Natural killer cell (primary cell): ENCODE results near the gene PRRX2. TPM values are rescaled to one million over a fixed set of nuclear protein-coding genes. Genes with fewer than 3 reads are reported as not detected.

Source experiments
- ATAC-seq, 3 donors: fragments of 150-1000 bp in 2 of 3; fragments of 200-7000 bp in 1 of 3; cut with Tn5 transposase; 1 replicate in 1 of 3; 2 replicates in 2 of 3; pipeline ENCODE4 v1.10.0; 2021; ENCODE audit warnings: mild to moderate bottlenecking in 2 of 3, moderate library complexity in 2 of 3
- DNase-seq, 2 donors: peaks; one replicate each; pipeline versions ENCODE4 v3.0.0 to v3.0.0-alpha.2; 2013 to 2021; ENCODE audit warnings: mixed read lengths in 1 of 2
- H3K27ac ChIP-seq: one replicate; pipeline ENCODE4 v1.5.1; 2013; ENCODE audit warnings: mild to moderate bottlenecking, low read length
- H3K27me3 ChIP-seq: one replicate; pipeline ENCODE4 v1.6.1; 2013; ENCODE audit warnings: low read length; ENCODE audit not compliant: control insufficient read depth, insufficient read depth
- H3K36me3 ChIP-seq: one replicate; pipeline ENCODE4 v1.6.1; 2013; ENCODE audit warnings: low read length; ENCODE audit not compliant: control insufficient read depth, insufficient read depth
- H3K4me1 ChIP-seq: one replicate; pipeline ENCODE4 v1.6.1; 2013; ENCODE audit warnings: low read length; ENCODE audit not compliant: control insufficient read depth, insufficient read depth
- H3K4me3 ChIP-seq: one replicate; pipeline ENCODE4 v1.5.1; 2013; ENCODE audit warnings: low read length
- H3K9me3 ChIP-seq: one replicate; pipeline ENCODE4 v1.6.1; 2013; ENCODE audit warnings: low read length; ENCODE audit not compliant: control insufficient read depth, insufficient read depth
- H3K27ac Mint-ChIP-seq, 2 donors: one replicate each; pipeline ENCODE4 v1.8.0; 2022; ENCODE audit warnings: mild to moderate bottlenecking in 2 of 2, mixed read lengths in 2 of 2, moderate library complexity in 1 of 2
- H3K27me3 Mint-ChIP-seq, 2 donors: one replicate each; pipeline ENCODE4 v1.8.0; 2022; ENCODE audit warnings: low read depth in 2 of 2, mixed read lengths in 2 of 2
- H3K36me3 Mint-ChIP-seq: one replicate; pipeline ENCODE4 v1.8.0; 2022; ENCODE audit warnings: mixed read lengths
- H3K4me1 Mint-ChIP-seq, 2 donors: one replicate each; pipeline ENCODE4 v1.8.0; 2022; ENCODE audit warnings: mixed read lengths in 2 of 2
- H3K4me3 Mint-ChIP-seq: one replicate; pipeline ENCODE4 v1.8.0; 2022; ENCODE audit warnings: mild to moderate bottlenecking, moderate library complexity, mixed read lengths
- H3K9me3 Mint-ChIP-seq, 2 donors: one replicate each; pipeline ENCODE4 v1.8.0; 2022; ENCODE audit warnings: mixed read lengths in 2 of 2
- CTCF ChIP-seq: fragments of 200-600 bp; IDR thresholded peaks from one replicate; pipeline ENCODE4 v1.8.0; 2022; ENCODE audit warnings: antibody characterized with exemption
- WGBS: methylation state at CpG from one replicate; pipeline ENCODE4 v1.1.7; 2013; ENCODE audit warnings: missing lambda C conversion rate; ENCODE audit not compliant: insufficient coverage; 5-methylcytosine and 5-hydroxymethylcytosine counted together
- intact Hi-C: fragments of 100-400 bp; cut with micrococcal nuclease; formaldehyde crosslinking; loops from one replicate; pipeline ENCODE4 v1.14.2; 2022
- total RNA-seq, 4 donors: library from RNA; stranded (reverse); fragments of 120-200 nt in 1 of 4; gene quantifications; one replicate each; pipeline versions ENCODE4 v1.2.3 to v1.2.4, GENCODE V29; 2013 to 2022

Gene PRRX2
- total RNA-seq, 3 donors from 2014 or later (not counting 1 experiment from before 2014, with no cell fraction given): not detected

DNA sequence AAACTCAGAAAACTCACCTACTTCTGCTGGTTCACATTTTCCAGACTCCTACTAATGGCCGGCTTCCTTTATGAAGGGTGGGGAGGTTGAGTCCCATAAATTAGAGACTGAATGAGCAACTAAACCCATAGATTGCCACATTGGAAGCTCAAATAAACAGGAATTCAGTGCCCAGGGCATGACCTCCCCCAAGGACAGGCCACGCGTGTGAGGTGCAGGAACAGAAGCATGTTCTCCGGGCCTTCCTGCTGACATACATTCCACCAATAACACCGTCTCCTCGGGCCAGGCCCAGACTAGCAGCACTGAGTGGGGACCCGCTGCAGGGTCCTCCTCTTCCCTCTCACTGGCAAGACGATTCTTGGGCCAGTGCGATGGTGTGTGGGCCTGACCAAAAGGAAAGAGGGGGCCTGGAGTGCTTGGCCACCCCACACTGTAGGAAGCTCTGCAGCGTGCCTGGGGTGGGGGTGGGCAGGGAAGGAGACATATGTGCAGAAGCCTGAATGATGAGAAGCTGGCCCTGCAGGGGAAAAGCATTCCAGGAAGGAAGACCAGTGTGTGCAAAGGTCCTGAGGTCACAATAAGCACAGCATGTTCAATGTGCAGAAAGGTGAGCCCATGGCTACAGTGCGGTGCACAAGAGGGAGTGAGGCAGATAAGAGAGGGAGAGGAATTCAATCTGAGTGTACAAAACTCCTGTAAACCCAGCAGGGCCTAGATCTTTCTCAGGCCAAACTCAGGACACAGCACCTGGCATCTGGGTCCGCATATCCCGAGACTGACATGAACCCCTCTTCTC is 75.4 kb downstream of the PRRX2 start:
- no peak overlapping the region for H3K4me3 Mint-ChIP-seq
- H3K4me1 Mint-ChIP-seq: peaks cover 0 to 14% of the 10 kb centered on the region in 2 donors
- no peak for DNase-seq
- Histone ChIP-seq H3K27me3 (peaks cover 3% of the 10 kb centered on the region), H3K4me3 (no peak overlapping the region), H3K9me3 (no peaks in the 10 kb centered on the region), H3K27ac (no peak overlapping the region), H3K36me3 (no peaks in the 10 kb centered on the region), H3K4me1 (peaks cover 15% of the 10 kb centered on the region)
- WGBS: 93% methylated on average over 13 of the region's 13 CpGs
- no peak for TF ChIP-seq CTCF
- H3K36me3 Mint-ChIP-seq: no peaks in the 10 kb centered on the region
- H3K9me3 Mint-ChIP-seq: no peaks in the 10 kb centered on the region
- no peak overlapping the region for H3K27ac Mint-ChIP-seq
- peaks cover 0 to 8% of the 10 kb centered on the region in 2 donors for H3K27me3 Mint-ChIP-seq
- intact Hi-C loops: no loop called here
- no peak for ATAC-seq

DNA sequence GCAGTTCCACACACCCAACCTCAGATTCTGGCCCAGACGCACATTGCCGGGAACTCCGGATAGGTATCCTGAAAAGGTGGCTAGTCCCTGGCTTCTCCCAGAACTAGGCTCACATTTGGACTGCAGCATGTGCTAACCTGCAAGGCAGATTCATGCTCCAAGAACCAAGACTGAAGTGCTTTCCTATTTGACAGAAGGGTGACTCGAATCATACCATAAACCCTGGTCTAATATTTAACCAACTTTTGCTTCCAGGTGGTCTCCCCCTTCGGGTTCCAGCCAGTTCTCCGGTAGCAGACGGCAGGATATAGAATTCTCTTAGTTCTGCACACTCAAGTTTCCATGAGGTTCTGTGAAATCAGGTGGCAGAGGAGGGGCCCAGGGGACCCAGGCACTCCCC is 79.8 kb downstream of the PRRX2 start:
- no peaks in the 10 kb centered on the region for H3K4me1 ChIP-seq
- DNase-seq: no peak
- no peak for ATAC-seq
- no peak for TF ChIP-seq CTCF
- intact Hi-C loops: no loop called here
- H3K9me3 ChIP-seq: no peaks in the 10 kb centered on the region
- 90% methylated on average over 7 of the region's 7 CpGs for WGBS
- no peaks in the 10 kb centered on the region for H3K27me3 ChIP-seq
- Mint-ChIP-seq H3K27ac (no peak overlapping the region), H3K27me3 (peaks cover 0 to 6% of the 10 kb centered on the region in 2 donors), H3K4me3 (no peak overlapping the region), H3K9me3 (no peaks in the 10 kb centered on the region), H3K36me3 (no peaks in the 10 kb centered on the region), H3K4me1 (no peaks in the 10 kb centered on the region)
- H3K4me3 ChIP-seq: no peak overlapping the region
- no peak overlapping the region for H3K27ac ChIP-seq
- H3K36me3 ChIP-seq: no peaks in the 10 kb centered on the region

DNA sequence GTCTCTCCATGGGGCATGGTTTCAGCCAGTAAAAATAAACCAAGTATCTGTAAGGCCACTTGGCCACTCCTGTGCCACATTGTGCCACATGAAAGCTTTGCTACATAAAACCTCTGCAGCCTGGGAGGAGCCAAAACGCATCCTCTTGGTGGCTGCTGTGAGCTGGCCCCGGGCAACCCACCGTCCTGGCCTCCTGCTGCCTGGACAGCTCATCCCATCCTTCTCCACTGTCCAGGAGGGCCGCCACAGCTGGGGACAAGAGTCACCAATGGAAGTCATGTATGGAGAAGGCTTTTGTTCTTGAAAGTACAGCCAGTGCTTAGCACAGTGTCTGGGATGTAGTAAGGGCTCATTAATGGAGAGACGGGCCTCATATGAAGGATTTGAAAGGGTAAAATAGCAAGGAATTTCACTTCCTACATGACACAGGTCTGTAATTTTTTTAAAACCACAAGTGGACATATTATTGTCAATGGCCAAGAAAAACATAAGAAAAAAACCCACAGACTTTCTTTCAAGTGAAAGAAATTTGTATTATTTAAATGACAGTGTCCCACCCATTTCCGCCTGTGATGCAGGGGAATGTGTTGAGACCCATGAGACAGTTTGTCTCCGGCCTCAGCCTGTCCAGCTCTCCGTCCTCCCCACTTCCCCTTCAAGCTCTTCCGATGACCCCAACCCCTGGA is 80.8 kb downstream of the PRRX2 start:
- no peak for ATAC-seq
- TF ChIP-seq CTCF: no peak
- H3K36me3 ChIP-seq: no peaks in the 10 kb centered on the region
- H3K27ac ChIP-seq: no peak overlapping the region
- no peaks in the 10 kb centered on the region for H3K27me3 ChIP-seq
- intact Hi-C loops: no loop called here
- Mint-ChIP-seq H3K27ac (no peak overlapping the region), H3K4me3 (no peak overlapping the region), H3K36me3 (no peaks in the 10 kb centered on the region), H3K4me1 (no peaks in the 10 kb centered on the region), H3K27me3 (peaks cover 0 to 6% of the 10 kb centered on the region in 2 donors), H3K9me3 (no peaks in the 10 kb centered on the region)
- 67% methylated on average over 6 of the region's 9 CpGs for WGBS
- no peaks in the 10 kb centered on the region for H3K9me3 ChIP-seq
- DNase-seq: no peak
- H3K4me3 ChIP-seq: no peak overlapping the region
- no peaks in the 10 kb centered on the region for H3K4me1 ChIP-seq
